Neural progenitor cell (in vitro differentiated cells): ENCODE results near the gene CCR6. TPM values are rescaled to one million over a fixed set of nuclear protein-coding genes. Genes with fewer than 3 reads are reported as not detected.

Experiments
- DNase-seq: peaks from one replicate; pipeline ENCODE4 v3.0.0-alpha.2; 2016; ENCODE audit warnings: low spot score
- H2AFZ ChIP-seq: fragments of 200-600 bp; sonication (generic); replicated peaks from 2 replicates; pipeline ENCODE4 v1.6.1; 2016; ENCODE audit warnings: antibody characterized with exemption
- H3F3A ChIP-seq: fragments of 200-600 bp; sonication (generic); 2 replicates; pipeline ENCODE4 v1.6.1; 2016; ENCODE audit warnings: antibody characterized with exemption, low read depth
- H3K27ac ChIP-seq: fragments of 200-600 bp; sonication (generic); 2 replicates; pipeline ENCODE4 v1.5.1; 2016; ENCODE audit warnings: mild to moderate bottlenecking
- H3K27me3 ChIP-seq: fragments of 200-600 bp; sonication (generic); 2 replicates; pipeline ENCODE4 v1.6.1; 2016; ENCODE audit warnings: mild to moderate bottlenecking, moderate library complexity
- H3K36me3 ChIP-seq: fragments of 200-600 bp; sonication (generic); 2 replicates; pipeline ENCODE4 v1.5.1; 2016
- H3K4me1 ChIP-seq: fragments of 200-600 bp; sonication (generic); 2 replicates; pipeline ENCODE4 v1.6.1; 2016; ENCODE audit warnings: mixed run types
- H3K4me2 ChIP-seq: fragments of 200-600 bp; sonication (generic); 2 replicates; pipeline ENCODE4 v1.6.1; 2016
- H3K4me3 ChIP-seq: fragments of 200-600 bp; sonication (generic); 2 replicates; pipeline ENCODE4 v1.5.1; 2016
- H3K79me2 ChIP-seq: fragments of 200-600 bp; sonication (generic); 2 replicates; pipeline ENCODE4 v1.6.1; 2016; ENCODE audit warnings: low read depth
- H3K9ac ChIP-seq: fragments of 200-600 bp; sonication (generic); 2 replicates; pipeline ENCODE4 v1.6.1; 2016
- H3K9me3 ChIP-seq: fragments of 200-600 bp; sonication (generic); 2 replicates; pipeline ENCODE4 v1.5.1; 2016; ENCODE audit warnings: low read depth
- H4K20me1 ChIP-seq: fragments of 200-600 bp; sonication (generic); 2 replicates; pipeline ENCODE4 v1.6.1; 2016; ENCODE audit warnings: low read depth
- H3K27ac Mint-ChIP-seq: 3 replicates; pipeline ENCODE4 v1.8.0; 2021; ENCODE audit warnings: mixed read lengths
- H3K27me3 Mint-ChIP-seq: 2 replicates; pipeline ENCODE4 v1.8.0; 2022; ENCODE audit warnings: low read depth, mild to moderate bottlenecking, inconsistent platforms, moderate library complexity, mixed read lengths; ENCODE audit not compliant: insufficient read depth
- H3K36me3 Mint-ChIP-seq: 3 replicates; pipeline ENCODE4 v1.8.0; 2021; ENCODE audit warnings: mixed read lengths
- H3K4me1 Mint-ChIP-seq: 3 replicates; pipeline ENCODE4 v1.8.0; 2021; ENCODE audit warnings: mixed read lengths
- H3K4me3 Mint-ChIP-seq: 3 replicates; pipeline ENCODE4 v1.8.0; 2021; ENCODE audit warnings: mild to moderate bottlenecking, moderate library complexity, mixed read lengths
- H3K9me3 Mint-ChIP-seq: 3 replicates; pipeline ENCODE4 v1.8.0; 2020; ENCODE audit warnings: mixed read lengths
- CTCF ChIP-seq: fragments of 200-600 bp; sonication (generic); IDR thresholded peaks from 2 replicates; pipeline ENCODE4 v1.5.1; 2017; ENCODE audit warnings: antibody characterized with exemption, mild to moderate bottlenecking
- EZH2 ChIP-seq: fragments of 200-600 bp; sonication (generic); IDR thresholded peaks from 2 replicates; pipeline ENCODE4 v1.6.1; 2017; ENCODE audit warnings: antibody characterized with exemption, mild to moderate bottlenecking, moderate library complexity
- EZH2phosphoT487 ChIP-seq: fragments of 200-600 bp; sonication (generic); IDR thresholded peaks from 2 replicates; pipeline ENCODE4 v1.6.1; 2017; ENCODE audit warnings: antibody characterized with exemption
- total RNA-seq: library from RNA; depleted of rRNA; stranded (reverse); fragments of >200 nt; gene quantifications from 2 replicates; pipeline ENCODE4 v1.2.3, GENCODE V29; 2015; ENCODE audit warnings: low replicate concordance

CCR6 gene
- total RNA-seq, 1 donor from 2014 or later: not detected

- Histone ChIP-seq H3K4me2 (no peak overlapping the region), H3K4me3 (no peak overlapping the region), H3K79me2 (no peaks in the 10 kb centered on the region), H4K20me1 (no peaks in the 10 kb centered on the region), H2AFZ (no peak overlapping the region), H3K9ac (no peak overlapping the region), H3F3A (peaks cover 6% of the 10 kb centered on the region), H3K27ac (no peak overlapping the region), H3K27me3 (no peaks in the 10 kb centered on the region), H3K4me1 (peaks cover 16% of the 10 kb centered on the region), H3K36me3 (no peaks in the 10 kb centered on the region), H3K9me3 (no peaks in the 10 kb centered on the region)
- DNase-seq: no peak
- Mint-ChIP-seq H3K27ac (no peak overlapping the region), H3K4me1 (peaks cover 12% of the 10 kb centered on the region), H3K27me3 (peaks cover 11% of the 10 kb centered on the region), H3K9me3 (peaks cover 2% of the 10 kb centered on the region), H3K4me3 (no peak overlapping the region), H3K36me3 (peaks cover 3% of the 10 kb centered on the region)
- TF ChIP-seq EZH2phosphoT487: no peak
- TF ChIP-seq CTCF: no peak
- TF ChIP-seq EZH2: no peak
Observed at GRCh38 chr6:167099707-167100106, 23.2 kb upstream of the CCR6 start.

GRCh38 chr6:167100241-167100674 lies 22.6 kb upstream of the CCR6 start:
- no peak overlapping the region for H3K9ac ChIP-seq
- Mint-ChIP-seq H3K36me3 (peaks cover 3% of the 10 kb centered on the region), H3K4me3 (no peak overlapping the region), H3K4me1 (peaks cover 7% of the 10 kb centered on the region), H3K9me3 (peaks cover 5% of the 10 kb centered on the region), H3K27ac (peak overlapping the region; percentile 3), H3K27me3 (peaks cover 13% of the 10 kb centered on the region)
- H3F3A ChIP-seq: peaks cover under 1% of the 10 kb centered on the region
- no peaks in the 10 kb centered on the region for H3K79me2 ChIP-seq
- H3K4me1 ChIP-seq: peaks cover 11% of the 10 kb centered on the region
- no peaks in the 10 kb centered on the region for H3K9me3 ChIP-seq
- H4K20me1 ChIP-seq: no peaks in the 10 kb centered on the region
- H3K4me2 ChIP-seq: no peak overlapping the region
- no peaks in the 10 kb centered on the region for H3K27me3 ChIP-seq
- no peak for DNase-seq
- H3K36me3 ChIP-seq: no peaks in the 10 kb centered on the region
- H3K27ac ChIP-seq: no peak overlapping the region
- no peak overlapping the region for H2AFZ ChIP-seq
- no peak for TF ChIP-seq EZH2
- no peak overlapping the region for H3K4me3 ChIP-seq

- H3K9ac ChIP-seq: no peak overlapping the region
Observed at GRCh38 chr6:167102318-167102717, 20.6 kb upstream of the CCR6 start.

More at GRCh38 chr6:167102318-167102717, 20.6 kb upstream of the CCR6 start:
- Histone ChIP-seq H3K79me2 (no peaks in the 10 kb centered on the region), H3K4me3 (no peak overlapping the region), H3K27ac (no peak overlapping the region), H2AFZ (no peak overlapping the region), H3K4me1 (peaks cover 15% of the 10 kb centered on the region), H3F3A (no peaks in the 10 kb centered on the region), H3K27me3 (no peaks in the 10 kb centered on the region), H3K4me2 (no peak overlapping the region), H4K20me1 (no peaks in the 10 kb centered on the region), H3K36me3 (no peaks in the 10 kb centered on the region), H3K9me3 (no peaks in the 10 kb centered on the region)
- no peak for DNase-seq
- peaks cover 5% of the 10 kb centered on the region for H3K9me3 Mint-ChIP-seq
- no peak overlapping the region for H3K27ac Mint-ChIP-seq
- H3K27me3 Mint-ChIP-seq: peaks cover 16% of the 10 kb centered on the region
- no peak overlapping the region for H3K4me3 Mint-ChIP-seq
- peaks cover 8% of the 10 kb centered on the region for H3K4me1 Mint-ChIP-seq
- no peaks in the 10 kb centered on the region for H3K36me3 Mint-ChIP-seq
- TF ChIP-seq CTCF: no peak
- no peak for TF ChIP-seq EZH2phosphoT487
- no peak for TF ChIP-seq EZH2
